ENCODE data around the gene TMEM130. TPM values are rescaled to one million over a fixed set of nuclear protein-coding genes. Genes with fewer than 3 reads are reported as not detected.

The TMEM130 gene
- total and polyA plus RNA-seq, 4 donors = 9.1 to 43.6 (median 18.0) TPM

GRCh38 chr7:98815313-98815712, 54.5 kb downstream of the TMEM130 start:
- H3K27me3 ChIP-seq (ENCODE audit: control insufficient read depth in 1 of 2, insufficient read depth in 2 of 2, low read length in 1 of 2) = no peaks in the 10 kb centered on the region
- no peak overlapping the region for H3K4me3 ChIP-seq (ENCODE audit: low read length in 2 of 2)
- no peak for ATAC-seq (ENCODE audit: low FRiP score)
- intact Hi-C loops (cut with DNase I) = no loop called here
- no peaks in the 10 kb centered on the region for H3K9me3 ChIP-seq (ENCODE audit: control insufficient read depth, low read length)
- peaks cover 6 to 7% of the 10 kb centered on the region in 2 donors for H3K4me1 ChIP-seq (ENCODE audit: control insufficient read depth in 1 of 2, insufficient read depth in 2 of 2, low read length in 2 of 2)
- WGBS, 2 donors = 96 to 100% methylated on average over 1 of the region's 1 CpG
- no peaks in the 10 kb centered on the region for H3K36me3 ChIP-seq (ENCODE audit: control insufficient read depth in 1 of 2, insufficient read depth in 2 of 2, low read length in 1 of 2)
- H3K27ac ChIP-seq (ENCODE audit: low read depth in 1 of 2, low read length in 2 of 2) = no peak overlapping the region
- no peak for DNase-seq

DNA sequence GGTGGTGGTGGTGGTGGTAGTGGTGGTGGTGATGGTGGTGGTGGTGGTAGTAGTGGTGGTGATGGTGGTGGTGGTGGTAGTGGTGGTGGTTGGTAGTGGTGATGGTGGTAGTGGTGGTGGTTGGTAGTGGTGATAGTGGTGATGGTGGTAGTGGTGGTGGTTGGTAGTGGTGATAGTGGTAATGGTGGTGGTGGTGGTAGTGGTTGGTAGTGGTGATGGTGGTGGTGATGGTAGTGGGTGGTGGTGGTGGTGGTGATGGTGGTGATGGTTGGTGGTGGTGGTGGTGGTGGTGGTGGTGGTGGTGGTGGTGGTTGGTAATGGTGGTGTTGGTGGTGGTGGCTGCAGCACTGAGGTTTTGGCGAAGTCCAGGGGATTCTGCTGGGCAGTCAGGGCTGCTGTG, 58.5 kb downstream of the TMEM130 start:
- Histone ChIP-seq H3K27me3 (ENCODE audit: control insufficient read depth in 1 of 2, insufficient read depth in 2 of 2, low read length in 1 of 2) (no peaks in the 10 kb centered on the region), H3K9me3 (ENCODE audit: control insufficient read depth, low read length) (no peaks in the 10 kb centered on the region), H3K36me3 (ENCODE audit: control insufficient read depth in 1 of 2, insufficient read depth in 2 of 2, low read length in 1 of 2) (no peaks in the 10 kb centered on the region), H3K4me1 (ENCODE audit: control insufficient read depth in 1 of 2, insufficient read depth in 2 of 2, low read length in 2 of 2) (peaks cover under 1 to 2% of the 10 kb centered on the region in 2 donors), H3K27ac (ENCODE audit: low read depth in 1 of 2, low read length in 2 of 2) (no peak overlapping the region), H3K4me3 (ENCODE audit: low read length in 2 of 2) (no peak overlapping the region)
- WGBS, 2 donors = 93 to 100% methylated on average over 1 of the region's 1 CpG
- DNase-seq (no peak), ATAC-seq (ENCODE audit: low FRiP score) (no peak)
- intact Hi-C loops (cut with DNase I) = no loop called here

DNA sequence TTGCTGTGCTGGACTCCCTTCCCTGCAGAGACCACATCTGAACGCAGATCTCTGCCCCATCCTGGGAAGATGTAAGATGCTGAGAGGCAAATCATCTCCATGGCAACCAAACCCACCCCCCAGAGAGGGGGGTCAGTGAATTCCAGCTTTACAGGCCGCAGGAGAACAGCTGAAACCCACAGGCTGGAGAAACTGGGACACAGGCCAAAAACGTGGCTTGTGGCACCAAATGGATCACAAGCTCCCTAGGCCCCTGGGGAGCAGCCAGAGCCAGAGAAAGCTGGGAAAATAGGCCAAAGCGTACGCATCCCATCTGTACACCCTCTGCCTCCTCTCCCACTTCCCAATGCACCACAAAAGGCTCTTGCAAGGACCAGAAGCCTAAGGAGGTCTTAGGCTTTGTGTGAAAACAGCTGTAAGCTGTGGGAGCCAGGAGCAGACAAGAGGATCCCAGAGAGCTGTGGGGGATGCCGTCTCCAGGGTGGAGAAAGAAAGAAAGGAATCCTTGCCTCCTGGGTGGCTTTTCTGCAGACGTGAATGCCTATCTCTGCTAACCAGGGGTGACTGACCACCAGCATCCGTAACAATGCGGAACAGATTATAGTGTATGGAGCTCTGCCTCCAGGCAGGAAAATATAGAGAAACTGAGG, 59.5 kb downstream of the TMEM130 start:
- peak; percentile 79 for DNase-seq
- H3K4me3 ChIP-seq (ENCODE audit: low read length in 2 of 2) = no peak overlapping the region
- no peaks in the 10 kb centered on the region for H3K36me3 ChIP-seq (ENCODE audit: control insufficient read depth in 1 of 2, insufficient read depth in 2 of 2, low read length in 1 of 2)
- intact Hi-C loops (cut with DNase I) = no loop called here
- H3K9me3 ChIP-seq (ENCODE audit: control insufficient read depth, low read length) = no peaks in the 10 kb centered on the region
- peak; percentile 47 for ATAC-seq (ENCODE audit: low FRiP score)
- WGBS, 2 donors = 28% methylated on average over 9 of the region's 9 CpGs
- no peak overlapping the region for H3K27ac ChIP-seq (ENCODE audit: low read depth in 1 of 2, low read length in 2 of 2)
- H3K4me1 ChIP-seq (ENCODE audit: control insufficient read depth in 1 of 2, insufficient read depth in 2 of 2, low read length in 2 of 2) = no peaks in the 10 kb centered on the region
- H3K27me3 ChIP-seq (ENCODE audit: control insufficient read depth in 1 of 2, insufficient read depth in 2 of 2, low read length in 1 of 2) = no peaks in the 10 kb centered on the region

- H3K27ac ChIP-seq (ENCODE audit: low read depth in 1 of 2, low read length in 2 of 2) = no peak overlapping the region
- no peaks in the 10 kb centered on the region for H3K9me3 ChIP-seq (ENCODE audit: control insufficient read depth, low read length)
- 91 to 94% methylated on average over 7 of the region's 7 CpGs for WGBS, 2 donors
- DNase-seq (no peak), ATAC-seq (ENCODE audit: low FRiP score) (no peak)
- no peaks in the 10 kb centered on the region for H3K4me1 ChIP-seq (ENCODE audit: control insufficient read depth in 1 of 2, insufficient read depth in 2 of 2, low read length in 2 of 2)
- no peaks in the 10 kb centered on the region for H3K36me3 ChIP-seq (ENCODE audit: control insufficient read depth in 1 of 2, insufficient read depth in 2 of 2, low read length in 1 of 2)
- H3K4me3 ChIP-seq (ENCODE audit: low read length in 2 of 2) = no peak overlapping the region
- no peaks in the 10 kb centered on the region for H3K27me3 ChIP-seq (ENCODE audit: control insufficient read depth in 1 of 2, insufficient read depth in 2 of 2, low read length in 1 of 2)
- intact Hi-C loops (cut with DNase I) = no loop called here
These were observed 60.9 kb downstream of the TMEM130 start for GRCh38 chr7:98808751-98809460.

- Histone ChIP-seq H3K4me3 (ENCODE audit: low read length in 2 of 2) (no peak overlapping the region), H3K36me3 (ENCODE audit: control insufficient read depth in 1 of 2, insufficient read depth in 2 of 2, low read length in 1 of 2) (no peaks in the 10 kb centered on the region), H3K27me3 (ENCODE audit: control insufficient read depth in 1 of 2, insufficient read depth in 2 of 2, low read length in 1 of 2) (no peaks in the 10 kb centered on the region), H3K4me1 (ENCODE audit: control insufficient read depth in 1 of 2, insufficient read depth in 2 of 2, low read length in 2 of 2) (no peaks in the 10 kb centered on the region), H3K9me3 (ENCODE audit: control insufficient read depth, low read length) (no peaks in the 10 kb centered on the region), H3K27ac (ENCODE audit: low read depth in 1 of 2, low read length in 2 of 2) (no peak overlapping the region)
- intact Hi-C loops (cut with DNase I) = no loop called here
- WGBS, 2 donors = 71 to 77% methylated on average over 11 of the region's 11 CpGs
- DNase-seq (no peak), ATAC-seq (ENCODE audit: low FRiP score) (no peak)
These were observed 62.5 kb downstream of the TMEM130 start for GRCh38 chr7:98807068-98808048.

GRCh38 chr7:98805956-98806838, 63.6 kb downstream of the TMEM130 start:
- Histone ChIP-seq H3K9me3 (ENCODE audit: control insufficient read depth, low read length) (no peaks in the 10 kb centered on the region), H3K4me3 (ENCODE audit: low read length in 2 of 2) (no peak overlapping the region), H3K4me1 (ENCODE audit: control insufficient read depth in 1 of 2, insufficient read depth in 2 of 2, low read length in 2 of 2) (no peaks in the 10 kb centered on the region), H3K36me3 (ENCODE audit: control insufficient read depth in 1 of 2, insufficient read depth in 2 of 2, low read length in 1 of 2) (no peaks in the 10 kb centered on the region), H3K27ac (ENCODE audit: low read depth in 1 of 2, low read length in 2 of 2) (no peak overlapping the region), H3K27me3 (ENCODE audit: control insufficient read depth in 1 of 2, insufficient read depth in 2 of 2, low read length in 1 of 2) (no peaks in the 10 kb centered on the region)
- no peak for ATAC-seq (ENCODE audit: low FRiP score)
- WGBS, 2 donors = 85 to 94% methylated on average over 3 of the region's 3 CpGs
- DNase-seq = no peak
- intact Hi-C loops (cut with DNase I) = no loop called here

DNA sequence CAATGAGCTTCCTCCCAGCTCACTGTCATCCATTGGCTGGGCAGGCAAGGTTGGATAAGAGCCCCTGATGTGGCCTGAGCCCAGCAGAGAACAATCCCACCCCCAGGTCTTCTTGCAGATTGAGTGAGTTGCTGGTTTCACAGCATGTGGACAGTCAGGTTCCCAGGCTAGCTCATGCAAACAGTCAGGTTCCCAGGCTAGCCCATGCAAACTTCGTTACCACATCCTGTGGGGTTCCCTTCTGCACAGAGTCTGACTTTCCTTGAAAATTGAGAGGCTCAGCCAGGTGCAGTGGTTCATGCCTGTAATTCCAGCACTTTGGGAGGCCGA, 67.1 kb downstream of the TMEM130 start:
- no peaks in the 10 kb centered on the region for H3K27me3 ChIP-seq (ENCODE audit: control insufficient read depth in 1 of 2, insufficient read depth in 2 of 2, low read length in 1 of 2)
- H3K4me3 ChIP-seq (ENCODE audit: low read length in 2 of 2) = no peak overlapping the region
- WGBS, 2 donors = 95 to 97% methylated on average over 2 of the region's 2 CpGs
- DNase-seq (no peak), ATAC-seq (ENCODE audit: low FRiP score) (no peak)
- intact Hi-C loops (cut with DNase I) = loop anchor here in 1 of 2 donors (1.0 kb wide), 1 partner anchor 42 kb away; no protein-coding TSS in a partner anchor
- no peaks in the 10 kb centered on the region for H3K9me3 ChIP-seq (ENCODE audit: control insufficient read depth, low read length)
- no peaks in the 10 kb centered on the region for H3K36me3 ChIP-seq (ENCODE audit: control insufficient read depth in 1 of 2, insufficient read depth in 2 of 2, low read length in 1 of 2)
- no peaks in the 10 kb centered on the region for H3K4me1 ChIP-seq (ENCODE audit: control insufficient read depth in 1 of 2, insufficient read depth in 2 of 2, low read length in 2 of 2)
- peak overlapping the region in 1 of 2 donors; percentile 66 for H3K27ac ChIP-seq (ENCODE audit: low read depth in 1 of 2, low read length in 2 of 2)
